Measurements from ENCODE around the gene NUTF2.

NUTF2 gene

GRCh38 chr16:67879462-67879861 is 32.7 kb downstream of the NUTF2 start:
- H3K9ac ChIP-seq (ENCODE audit: low read length) = no peak overlapping the region
- no peak overlapping the region for H3K4me3 ChIP-seq (ENCODE audit: low read depth, low read length)
- H3K27ac ChIP-seq (ENCODE audit: low read depth, low read length) = no peak overlapping the region
- H3K27me3 ChIP-seq (ENCODE audit: control insufficient read depth, insufficient read depth, low read length) = no peaks in the 10 kb centered on the region
- H3K4me1 ChIP-seq (ENCODE audit: control insufficient read depth, insufficient read depth, low read length) = peaks cover 7% of the 10 kb centered on the region; the same call in 1 of the 2 replicates
- H3K9me3 ChIP-seq (ENCODE audit: control insufficient read depth, insufficient read depth, low read depth, low read length) = no peaks in the 10 kb centered on the region
- peaks cover 87% of the 10 kb centered on the region for H3K36me3 ChIP-seq (ENCODE audit: control insufficient read depth, insufficient read depth, low read length)

- H3K27me3 ChIP-seq (ENCODE audit: control insufficient read depth, insufficient read depth, low read length) = no peaks in the 10 kb centered on the region
- no peak overlapping the region for H3K27ac ChIP-seq (ENCODE audit: low read depth, low read length)
- H3K4me3 ChIP-seq (ENCODE audit: low read depth, low read length) = no peak overlapping the region
- no peaks in the 10 kb centered on the region for H3K9me3 ChIP-seq (ENCODE audit: control insufficient read depth, insufficient read depth, low read depth, low read length)
- peaks cover 87% of the 10 kb centered on the region for H3K36me3 ChIP-seq (ENCODE audit: control insufficient read depth, insufficient read depth, low read length)
- H3K9ac ChIP-seq (ENCODE audit: low read length) = no peak overlapping the region
- H3K4me1 ChIP-seq (ENCODE audit: control insufficient read depth, insufficient read depth, low read length) = peaks cover 9% of the 10 kb centered on the region; the same call in 1 of the 2 replicates
Measured at GRCh38 chr16:67879936-67880335, 33.2 kb downstream of the NUTF2 start.

GRCh38 chr16:67880584-67880983 is 33.9 kb downstream of the NUTF2 start:
- Histone ChIP-seq H3K4me1 (ENCODE audit: control insufficient read depth, insufficient read depth, low read length) (peaks cover 14% of the 10 kb centered on the region; the same call in 1 of the 2 replicates), H3K36me3 (ENCODE audit: control insufficient read depth, insufficient read depth, low read length) (peaks cover 86% of the 10 kb centered on the region)

GRCh38 chr16:67881621-67882161 is 35.0 kb downstream of the NUTF2 start:
- Histone ChIP-seq H3K4me3 (ENCODE audit: low read depth, low read length) (no peak overlapping the region), H3K36me3 (ENCODE audit: control insufficient read depth, insufficient read depth, low read length) (peaks cover 75% of the 10 kb centered on the region), H3K27me3 (ENCODE audit: control insufficient read depth, insufficient read depth, low read length) (no peaks in the 10 kb centered on the region)

More at GRCh38 chr16:67880584-67880983, 33.9 kb downstream of the NUTF2 start:
- Histone ChIP-seq H3K9ac (ENCODE audit: low read length) (no peak overlapping the region), H3K27ac (ENCODE audit: low read depth, low read length) (no peak overlapping the region), H3K9me3 (ENCODE audit: control insufficient read depth, insufficient read depth, low read depth, low read length) (no peaks in the 10 kb centered on the region), H3K27me3 (ENCODE audit: control insufficient read depth, insufficient read depth, low read length) (no peaks in the 10 kb centered on the region), H3K4me3 (ENCODE audit: low read depth, low read length) (no peak overlapping the region)

DNA sequence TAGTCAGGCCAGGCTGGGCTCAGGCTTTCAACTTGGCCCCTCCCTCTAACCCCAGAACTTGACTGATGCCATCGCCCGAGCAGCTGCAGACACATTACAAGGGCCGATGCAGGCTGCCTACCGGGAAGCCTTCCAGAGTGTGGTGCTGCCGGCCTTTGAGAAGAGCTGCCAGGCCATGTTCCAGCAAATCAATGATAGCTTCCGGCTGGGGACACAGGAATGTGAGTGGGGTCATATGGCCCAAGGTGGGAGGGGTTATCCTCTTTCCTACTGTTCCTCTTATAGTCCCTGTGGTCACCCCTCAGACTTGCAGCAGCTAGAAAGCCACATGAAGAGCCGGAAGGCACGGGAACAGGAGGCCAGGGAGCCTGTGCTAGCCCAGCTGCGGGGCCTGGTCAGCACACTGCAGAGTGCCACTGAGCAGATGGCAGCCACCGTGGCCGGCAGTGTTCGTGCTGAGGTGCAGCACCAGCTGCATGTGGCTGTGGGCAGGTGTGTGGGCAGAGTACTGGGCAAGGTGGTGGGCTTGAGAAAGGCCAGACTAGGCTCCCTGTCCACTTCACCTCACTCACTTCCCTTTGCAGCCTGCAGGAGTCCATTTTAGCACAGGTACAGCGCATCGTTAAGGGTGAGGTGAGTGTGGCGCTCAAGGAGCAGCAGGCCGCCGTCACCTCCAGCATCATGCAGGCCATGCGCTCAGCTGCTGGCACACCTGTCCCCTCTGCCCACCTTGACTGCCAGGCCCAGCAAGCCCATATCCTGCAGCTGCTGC is 35.8 kb downstream of the NUTF2 start:
- peaks cover 28% of the 10 kb centered on the region; the same call in 1 of the 2 replicates for H3K4me1 ChIP-seq (ENCODE audit: control insufficient read depth, insufficient read depth, low read length)
- no peaks in the 10 kb centered on the region for H3K9me3 ChIP-seq (ENCODE audit: control insufficient read depth, insufficient read depth, low read depth, low read length)
- peaks cover 67% of the 10 kb centered on the region for H3K36me3 ChIP-seq (ENCODE audit: control insufficient read depth, insufficient read depth, low read length)
- no peak overlapping the region for H3K9ac ChIP-seq (ENCODE audit: low read length)
- H3K27ac ChIP-seq (ENCODE audit: low read depth, low read length) = no peak overlapping the region
- H3K27me3 ChIP-seq (ENCODE audit: control insufficient read depth, insufficient read depth, low read length) = no peaks in the 10 kb centered on the region
- H3K4me3 ChIP-seq (ENCODE audit: low read depth, low read length) = no peak overlapping the region

More at GRCh38 chr16:67881621-67882161, 35.0 kb downstream of the NUTF2 start:
- no peak overlapping the region for H3K9ac ChIP-seq (ENCODE audit: low read length)
- H3K27ac ChIP-seq (ENCODE audit: low read depth, low read length) = no peak overlapping the region
- peaks cover 25% of the 10 kb centered on the region; the same call in 1 of the 2 replicates for H3K4me1 ChIP-seq (ENCODE audit: control insufficient read depth, insufficient read depth, low read length)
- H3K9me3 ChIP-seq (ENCODE audit: control insufficient read depth, insufficient read depth, low read depth, low read length) = no peaks in the 10 kb centered on the region

DNA sequence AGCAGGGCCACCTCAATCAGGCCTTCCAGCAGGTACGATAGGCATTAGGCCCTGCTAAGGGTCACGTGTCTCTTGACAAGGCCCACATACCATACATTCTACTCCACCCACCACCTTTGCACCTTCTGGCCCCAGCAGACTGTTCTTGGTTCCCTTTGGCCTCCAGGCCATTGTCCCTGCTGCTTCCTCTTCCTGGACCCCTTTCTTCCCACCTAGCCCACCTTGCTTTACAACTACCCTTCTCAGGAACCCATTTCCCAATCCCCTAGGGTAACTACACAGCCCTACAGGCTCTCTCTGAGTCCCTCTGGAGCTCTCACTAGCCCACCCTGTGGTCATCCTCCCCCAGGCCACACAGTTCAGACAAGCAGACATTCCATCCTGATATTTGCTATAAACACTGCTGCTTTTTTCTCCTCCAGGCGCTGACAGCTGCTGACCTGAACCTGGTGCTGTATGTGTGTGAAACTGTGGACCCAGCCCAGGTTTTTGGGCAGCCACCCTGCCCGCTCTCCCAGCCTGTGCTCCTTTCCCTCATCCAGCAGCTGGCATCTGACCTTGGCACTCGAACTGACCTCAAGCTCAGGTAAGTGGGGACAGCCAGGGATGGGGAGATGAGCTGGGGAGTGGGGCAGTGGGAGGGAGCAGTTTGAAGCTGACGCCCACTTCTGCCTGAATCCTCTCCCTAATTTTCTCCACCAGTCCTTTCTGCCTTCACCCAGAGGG is 36.6 kb downstream of the NUTF2 start:
- H3K27ac ChIP-seq (ENCODE audit: low read depth, low read length) = no peak overlapping the region
- H3K4me3 ChIP-seq (ENCODE audit: low read depth, low read length) = no peak overlapping the region
- no peaks in the 10 kb centered on the region for H3K9me3 ChIP-seq (ENCODE audit: control insufficient read depth, insufficient read depth, low read depth, low read length)
- peaks cover 28% of the 10 kb centered on the region; the same call in 1 of the 2 replicates for H3K4me1 ChIP-seq (ENCODE audit: control insufficient read depth, insufficient read depth, low read length)
- no peak overlapping the region for H3K9ac ChIP-seq (ENCODE audit: low read length)
- no peaks in the 10 kb centered on the region for H3K27me3 ChIP-seq (ENCODE audit: control insufficient read depth, insufficient read depth, low read length)
- peaks cover 59% of the 10 kb centered on the region for H3K36me3 ChIP-seq (ENCODE audit: control insufficient read depth, insufficient read depth, low read length)

DNA sequence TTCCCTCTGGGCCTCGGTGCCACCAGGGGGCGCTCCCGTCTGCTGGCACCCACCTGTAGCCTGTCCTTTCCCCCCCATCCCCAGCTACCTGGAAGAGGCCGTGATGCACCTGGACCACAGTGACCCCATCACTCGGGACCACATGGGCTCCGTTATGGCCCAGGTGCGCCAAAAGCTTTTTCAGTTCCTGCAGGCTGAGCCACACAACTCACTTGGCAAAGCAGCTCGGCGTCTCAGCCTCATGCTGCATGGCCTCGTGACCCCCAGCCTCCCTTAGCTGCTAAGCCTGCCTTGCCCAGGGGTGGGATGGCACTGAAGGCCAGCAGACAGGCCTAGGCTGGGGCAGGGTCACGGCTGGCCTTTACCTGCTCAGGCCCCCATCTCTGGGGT is 37.1 kb downstream of the NUTF2 start:
- Histone ChIP-seq H3K36me3 (ENCODE audit: control insufficient read depth, insufficient read depth, low read length) (peaks cover 54% of the 10 kb centered on the region), H3K27ac (ENCODE audit: low read depth, low read length) (no peak overlapping the region), H3K4me3 (ENCODE audit: low read depth, low read length) (no peak overlapping the region), H3K9ac (ENCODE audit: low read length) (no peak overlapping the region), H3K9me3 (ENCODE audit: control insufficient read depth, insufficient read depth, low read depth, low read length) (no peaks in the 10 kb centered on the region), H3K27me3 (ENCODE audit: control insufficient read depth, insufficient read depth, low read length) (no peaks in the 10 kb centered on the region), H3K4me1 (ENCODE audit: control insufficient read depth, insufficient read depth, low read length) (peaks cover 28% of the 10 kb centered on the region; the same call in 1 of the 2 replicates)

DNA sequence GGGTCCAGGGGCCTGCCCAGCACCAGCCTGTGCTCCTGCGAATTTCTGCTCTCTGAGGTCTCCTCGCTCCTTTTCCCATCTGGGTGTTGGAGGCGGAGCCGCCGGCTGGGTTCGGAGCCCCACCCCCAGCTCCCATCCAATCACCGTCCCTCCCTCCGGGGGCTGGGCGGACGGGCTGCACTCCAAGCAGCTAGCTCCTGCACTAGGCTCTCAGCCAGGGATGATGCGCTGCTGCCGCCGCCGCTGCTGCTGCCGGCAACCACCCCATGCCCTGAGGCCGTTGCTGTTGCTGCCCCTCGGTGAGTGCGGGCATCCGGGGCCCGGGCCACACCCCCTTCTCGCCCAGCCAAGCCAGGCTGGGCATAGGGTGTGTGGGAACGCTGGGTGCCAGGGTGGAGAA is 38.0 kb downstream of the NUTF2 start, which contains the start of gene NRN1L:
NRN1L (plus strand) TSS at position 202 of the 400 bp plus-strand sequence; CDS start at position 221, 19 bp downstream.
- Histone ChIP-seq H3K4me3 (ENCODE audit: low read depth, low read length) (peak within 1 kb of the TSS; percentile 37), H3K27ac (ENCODE audit: low read depth, low read length) (no peak within 1 kb of the TSS), H3K4me1 (ENCODE audit: control insufficient read depth, insufficient read depth, low read length) (peaks cover 28% of the 10 kb centered on the region; the same call in 1 of the 2 replicates), H3K9ac (ENCODE audit: low read length) (peak within 1 kb of the TSS; percentile 3), H3K9me3 (ENCODE audit: control insufficient read depth, insufficient read depth, low read depth, low read length) (no peaks in the 10 kb centered on the region), H3K27me3 (ENCODE audit: control insufficient read depth, insufficient read depth, low read length) (no peaks in the 10 kb centered on the region), H3K36me3 (ENCODE audit: control insufficient read depth, insufficient read depth, low read length) (peaks cover 45% of the 10 kb centered on the region)

- peak overlapping the region; percentile 37; the same call in 1 of the 2 replicates for H3K4me3 ChIP-seq (ENCODE audit: low read depth, low read length)
- H3K9ac ChIP-seq (ENCODE audit: low read length) = peak overlapping the region; percentile 3
- no peaks in the 10 kb centered on the region for H3K27me3 ChIP-seq (ENCODE audit: control insufficient read depth, insufficient read depth, low read length)
- H3K27ac ChIP-seq (ENCODE audit: low read depth, low read length) = no peak overlapping the region
- peaks cover 37% of the 10 kb centered on the region for H3K36me3 ChIP-seq (ENCODE audit: control insufficient read depth, insufficient read depth, low read length)
- no peaks in the 10 kb centered on the region for H3K9me3 ChIP-seq (ENCODE audit: control insufficient read depth, insufficient read depth, low read depth, low read length)
- peaks cover 28% of the 10 kb centered on the region; the same call in 1 of the 2 replicates for H3K4me1 ChIP-seq (ENCODE audit: control insufficient read depth, insufficient read depth, low read length)
Measured at GRCh38 chr16:67885545-67885944, 38.8 kb downstream of the NUTF2 start.

GRCh38 chr16:67885976-67886375 is 39.2 kb downstream of the NUTF2 start:
- no peak overlapping the region for H3K27ac ChIP-seq (ENCODE audit: low read depth, low read length)
- no peak overlapping the region for H3K4me3 ChIP-seq (ENCODE audit: low read depth, low read length)
- H3K36me3 ChIP-seq (ENCODE audit: control insufficient read depth, insufficient read depth, low read length) = peaks cover 32% of the 10 kb centered on the region
- H3K27me3 ChIP-seq (ENCODE audit: control insufficient read depth, insufficient read depth, low read length) = no peaks in the 10 kb centered on the region
- H3K9me3 ChIP-seq (ENCODE audit: control insufficient read depth, insufficient read depth, low read depth, low read length) = no peaks in the 10 kb centered on the region
- H3K4me1 ChIP-seq (ENCODE audit: control insufficient read depth, insufficient read depth, low read length) = peaks cover 28% of the 10 kb centered on the region; the same call in 1 of the 2 replicates
- no peak overlapping the region for H3K9ac ChIP-seq (ENCODE audit: low read length)

Data from HUES6 (cell line).